GM18508 (cell line): ENCODE data around the gene PRR14.

Experiments used
- ATAC-seq: cut with Tn5 transposase; IDR thresholded peaks from one replicate; pipeline ENCODE4 v1.9.1; 2021; ENCODE audit warnings: moderate number of reproducible peaks; ENCODE audit not compliant: insufficient read depth, unreplicated experiment

The PRR14 gene

DNA sequence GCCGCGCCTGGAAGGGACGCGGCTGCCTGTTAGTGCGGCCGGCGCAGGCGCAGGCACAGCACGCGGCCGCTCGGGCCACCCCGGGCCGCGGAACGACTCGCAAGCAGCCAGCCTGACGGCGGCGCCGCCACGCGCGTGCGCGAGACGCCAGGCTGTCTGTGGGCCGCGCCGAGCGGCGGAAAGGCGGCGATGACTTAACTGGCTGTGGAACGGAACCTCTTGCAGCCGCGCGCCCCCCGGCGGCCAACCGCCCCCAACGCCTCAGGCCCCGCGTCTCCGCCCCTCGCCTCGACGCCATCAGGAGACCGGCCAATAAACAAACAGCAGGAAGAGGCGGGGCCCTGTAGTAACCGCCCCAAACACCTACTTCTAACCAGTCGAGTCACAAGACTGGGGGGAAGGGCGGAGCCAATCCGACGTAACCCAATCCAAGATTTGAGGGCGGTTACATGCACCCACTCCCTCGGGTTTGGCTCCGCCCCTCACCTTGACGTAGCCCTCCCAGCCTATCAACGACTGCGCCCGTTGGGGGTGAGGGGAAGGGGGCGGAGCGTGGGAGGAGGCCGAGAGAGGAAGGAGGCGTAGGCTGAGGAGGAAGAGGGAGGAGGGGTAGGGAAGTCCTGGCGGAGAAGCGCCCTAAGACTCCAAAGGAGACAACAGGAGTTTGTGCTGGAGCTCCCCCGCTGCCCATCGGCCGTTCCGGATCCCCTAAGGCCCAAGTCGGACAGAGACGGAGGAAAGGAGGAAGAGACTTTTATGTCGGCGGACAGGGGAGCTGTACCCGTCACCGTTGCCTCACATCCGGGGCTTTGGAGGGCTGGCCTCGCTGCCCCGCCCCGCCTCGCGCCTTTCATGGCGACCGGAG is 7.3 kb downstream of the PRR14 start, which contains the start of gene FBRS:
FBRS (plus strand) TSS at position 566 of the 865 bp plus-strand sequence. CDS start 1,088 bp downstream, outside the sequence.
- ATAC-seq, result peak; percentile 67

DNA sequence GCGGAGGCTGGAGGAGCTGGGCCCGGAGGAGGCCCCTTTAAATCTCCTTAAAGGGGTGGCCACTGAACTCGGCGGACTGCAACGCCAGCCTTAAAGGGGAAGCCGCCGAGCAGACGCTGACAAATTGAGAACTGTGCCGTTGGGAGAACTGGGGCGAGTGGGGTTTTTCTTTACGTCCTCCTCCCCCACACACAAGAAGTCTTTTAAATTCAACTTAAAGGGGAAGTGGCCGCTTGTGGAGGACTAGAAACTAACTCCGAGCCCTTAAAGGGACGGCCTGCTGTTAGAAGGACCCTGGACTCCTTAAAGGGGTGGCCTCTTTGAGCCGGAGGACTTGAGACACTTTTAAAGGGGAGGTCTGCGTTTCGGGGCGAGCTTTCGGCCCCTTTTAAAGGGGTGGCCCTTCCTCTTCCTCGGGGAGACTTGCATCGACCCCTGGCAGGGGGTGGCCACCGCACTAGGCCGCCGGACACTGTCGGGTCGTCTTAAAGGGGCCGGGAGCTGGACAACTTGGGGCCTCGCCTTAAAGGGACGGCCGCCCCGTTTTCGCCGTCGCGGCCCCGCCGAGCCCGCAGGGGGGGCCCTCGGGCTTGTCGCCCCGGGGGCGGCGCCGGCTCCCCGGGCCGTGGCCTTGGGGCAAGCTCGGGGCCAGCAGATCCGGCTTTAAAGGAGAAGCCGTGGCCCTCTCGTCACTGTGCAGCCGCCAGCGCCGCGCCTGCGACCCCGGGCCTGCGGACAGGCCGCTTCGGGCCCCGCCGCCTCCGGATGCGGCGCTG is 8.2 kb downstream of the PRR14 start:
- ATAC-seq, result peak; percentile 35

DNA sequence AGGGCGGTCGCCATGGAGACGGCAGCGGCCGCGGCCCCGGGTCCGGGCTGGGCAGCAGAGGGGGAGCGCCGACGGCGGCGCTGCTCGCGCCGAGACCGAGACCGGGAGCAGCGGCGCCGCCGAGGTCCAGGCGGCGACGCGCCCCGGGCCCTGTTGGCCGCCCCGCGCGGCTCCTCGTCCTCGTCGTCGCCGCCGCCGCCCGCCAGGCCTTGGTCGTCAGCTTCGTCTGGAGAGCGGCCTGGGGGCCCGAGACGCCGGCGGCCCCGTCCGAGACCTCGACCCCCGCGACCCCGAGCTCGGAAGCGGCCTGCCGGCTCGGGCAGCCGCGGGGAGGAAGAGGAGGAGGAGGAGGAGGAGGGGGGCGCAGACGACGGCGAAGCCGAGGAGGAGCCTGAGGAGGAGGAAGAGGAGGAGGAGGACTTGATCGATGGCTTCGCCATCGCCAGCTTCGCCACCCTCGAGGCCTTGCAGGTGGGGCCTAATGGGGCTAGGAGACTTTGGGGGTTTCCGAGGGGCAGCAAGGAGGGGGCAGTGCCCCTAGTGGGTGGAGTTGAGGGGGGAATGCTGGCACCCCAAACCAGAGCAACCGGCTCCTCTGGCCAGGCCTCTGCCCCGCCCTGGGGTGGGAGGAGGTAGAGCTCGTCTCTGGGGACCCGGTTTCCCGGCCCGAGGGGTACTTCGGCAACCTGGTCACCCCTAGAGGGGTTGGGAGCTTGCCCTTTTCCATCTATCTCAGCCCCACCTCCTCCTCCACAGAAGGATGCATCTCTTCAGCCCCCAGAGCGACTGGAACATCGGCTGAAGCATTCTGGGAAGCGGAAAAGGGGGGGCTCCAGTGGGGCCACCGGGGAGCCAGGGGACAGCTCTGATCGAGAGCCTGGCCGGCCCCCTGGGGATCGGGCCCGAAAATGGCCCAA is 9.0 kb downstream of the PRR14 start:
- no peak for ATAC-seq

DNA sequence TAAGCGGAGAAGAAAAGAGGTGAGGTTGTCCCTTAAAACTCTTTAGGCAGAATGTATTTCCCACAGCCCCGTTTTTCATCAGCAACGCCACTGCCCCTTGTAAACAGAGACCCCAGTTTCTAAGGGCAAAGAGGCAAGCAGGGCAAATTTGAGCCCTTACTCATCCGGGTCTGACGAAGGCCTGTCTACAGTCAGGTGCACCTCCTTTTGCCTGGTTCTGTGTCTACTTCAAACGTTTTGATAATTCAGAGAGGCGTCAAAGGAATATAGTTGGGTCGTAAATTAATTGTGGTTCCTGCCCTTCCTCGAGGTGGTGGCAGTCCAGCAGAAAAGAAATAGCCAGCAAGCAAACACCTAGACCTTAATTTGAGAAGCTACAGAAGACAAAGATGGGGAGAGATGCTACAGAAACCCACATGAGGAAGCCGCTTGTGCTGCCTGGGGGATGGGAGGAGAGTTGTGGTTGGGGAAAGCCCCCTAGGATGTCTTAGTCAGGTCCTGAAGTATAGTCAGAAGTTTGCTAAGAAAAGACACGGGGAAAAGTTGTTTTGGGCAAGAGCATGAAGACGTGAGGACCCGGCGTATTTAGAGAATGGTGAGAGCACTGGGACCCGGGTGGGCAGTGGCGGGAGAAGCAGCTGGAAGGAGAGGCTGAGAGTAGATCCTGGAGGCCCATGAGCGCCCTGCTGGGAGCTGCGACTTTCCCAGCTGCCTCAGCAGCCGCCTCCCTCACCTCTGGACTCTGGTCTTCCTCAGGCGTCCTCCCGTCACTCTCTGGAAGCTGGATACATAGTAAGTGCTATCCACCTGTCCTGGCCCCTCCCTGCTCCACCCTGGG is 9.9 kb downstream of the PRR14 start:
- ATAC-seq, result no peak

DNA sequence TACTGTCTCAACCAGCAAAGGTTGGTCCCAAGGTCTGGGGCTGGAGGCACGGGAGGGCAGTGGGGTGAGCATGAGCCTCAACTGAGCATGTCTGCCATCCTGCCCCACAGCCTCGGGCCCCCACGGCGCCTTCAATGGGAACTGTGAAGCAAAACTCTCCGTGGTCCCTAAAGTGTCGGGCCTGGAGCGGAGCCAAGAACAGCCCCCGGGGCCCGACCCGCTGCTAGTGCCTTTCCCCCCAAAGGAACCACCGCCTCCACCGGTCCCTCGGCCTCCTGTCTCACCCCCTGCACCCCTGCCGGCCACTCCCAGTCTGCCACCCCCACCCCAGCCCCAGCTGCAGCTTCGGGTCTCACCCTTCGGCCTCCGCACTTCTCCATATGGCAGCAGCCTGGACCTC is 11.7 kb downstream of the PRR14 start:
- no peak for ATAC-seq

DNA sequence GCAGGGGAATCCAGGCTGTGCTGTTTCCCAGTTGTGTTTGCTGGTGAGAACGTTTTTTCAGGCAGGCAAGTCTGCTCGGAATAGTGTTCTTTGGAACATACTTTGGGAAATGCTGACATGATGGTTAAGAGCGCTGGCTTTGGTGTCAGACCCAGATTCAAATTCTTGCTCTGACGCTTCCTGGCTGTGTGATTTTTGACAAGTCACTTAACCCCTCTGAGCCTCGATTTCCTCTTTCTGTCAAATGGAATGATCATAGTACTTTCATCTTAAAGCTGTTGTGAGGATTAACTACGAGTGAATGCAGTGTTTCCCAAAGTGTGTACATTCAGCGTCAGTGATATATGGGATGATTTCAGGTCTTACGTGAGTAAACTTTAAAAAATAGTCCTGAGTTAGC is 12.3 kb downstream of the PRR14 start:
- no peak for ATAC-seq

DNA sequence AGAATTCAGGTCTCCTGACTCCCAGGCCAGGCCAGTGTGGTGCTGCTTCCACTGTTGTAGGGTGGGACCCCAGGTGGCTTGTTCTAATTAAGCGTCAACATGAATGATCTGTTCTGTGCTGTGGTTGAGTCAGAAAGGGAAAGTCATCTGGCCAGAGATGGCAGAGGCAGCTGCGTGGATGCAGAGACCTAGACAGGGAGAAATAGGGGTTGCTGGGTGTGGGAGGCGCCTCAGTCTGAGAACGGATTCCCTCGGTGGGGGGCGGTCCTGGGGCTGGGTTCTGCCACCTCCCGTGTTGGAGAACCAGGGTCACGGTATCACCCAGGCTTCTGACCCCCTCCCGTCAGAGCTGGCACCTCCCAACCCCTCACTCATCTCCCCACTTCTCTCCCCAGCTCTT is 13.1 kb downstream of the PRR14 start:
- ATAC-seq, result no peak

DNA sequence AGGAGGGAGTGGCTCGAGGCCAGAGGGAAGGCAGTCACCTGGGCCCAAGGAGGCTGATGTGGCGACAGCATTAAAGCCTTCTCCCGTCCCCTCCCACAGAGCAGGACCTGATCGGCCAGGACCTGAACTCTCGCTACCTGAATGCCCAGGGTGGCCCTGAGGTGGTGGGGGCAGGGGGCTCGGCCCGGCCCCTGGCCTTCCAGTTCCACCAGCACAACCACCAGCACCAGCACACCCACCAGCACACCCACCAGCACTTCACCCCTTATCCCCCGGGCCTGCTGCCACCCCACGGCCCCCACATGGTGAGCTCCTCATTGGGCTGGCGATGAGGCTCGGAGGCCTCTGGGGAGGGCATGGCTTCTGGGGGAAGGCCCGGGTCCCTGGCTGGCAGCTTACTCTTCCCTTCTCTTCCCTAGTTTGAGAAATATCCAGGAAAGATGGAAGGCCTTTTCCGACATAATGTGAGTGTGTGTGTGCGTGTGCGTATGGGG is 13.9 kb downstream of the PRR14 start:
- ATAC-seq, result no peak

DNA sequence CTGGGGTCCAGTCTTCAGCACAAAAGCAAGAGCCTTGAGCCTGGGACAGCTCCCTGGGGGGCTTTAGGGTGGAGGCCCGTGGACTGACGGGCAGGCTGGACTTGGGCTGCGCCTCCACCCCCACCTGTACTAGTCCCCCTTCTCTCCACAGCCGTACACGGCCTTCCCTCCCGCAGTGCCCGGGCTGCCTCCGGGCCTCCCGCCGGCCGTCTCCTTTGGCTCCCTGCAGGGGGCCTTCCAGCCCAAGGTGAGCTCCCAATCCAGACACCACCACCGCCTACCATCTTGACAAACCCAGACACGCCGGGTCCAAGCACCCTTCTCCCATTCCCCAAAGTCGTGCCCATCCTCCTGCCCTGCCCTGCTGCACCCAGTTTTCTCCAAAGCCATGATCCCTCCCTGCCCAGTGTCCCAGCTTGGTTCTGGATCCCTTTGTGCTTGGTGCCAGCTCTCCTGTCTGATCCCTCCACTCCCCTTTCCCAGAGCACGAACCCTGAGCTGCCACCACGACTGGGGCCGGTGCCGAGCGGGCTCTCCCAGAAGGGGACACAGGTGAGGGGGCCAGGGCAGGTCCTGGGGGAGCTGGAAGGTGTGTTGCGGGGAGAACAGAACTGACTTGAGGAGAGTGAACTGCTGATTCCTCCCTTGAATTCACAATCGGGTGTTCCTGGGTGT is 14.5 kb downstream of the PRR14 start:
- no peak for ATAC-seq

DNA sequence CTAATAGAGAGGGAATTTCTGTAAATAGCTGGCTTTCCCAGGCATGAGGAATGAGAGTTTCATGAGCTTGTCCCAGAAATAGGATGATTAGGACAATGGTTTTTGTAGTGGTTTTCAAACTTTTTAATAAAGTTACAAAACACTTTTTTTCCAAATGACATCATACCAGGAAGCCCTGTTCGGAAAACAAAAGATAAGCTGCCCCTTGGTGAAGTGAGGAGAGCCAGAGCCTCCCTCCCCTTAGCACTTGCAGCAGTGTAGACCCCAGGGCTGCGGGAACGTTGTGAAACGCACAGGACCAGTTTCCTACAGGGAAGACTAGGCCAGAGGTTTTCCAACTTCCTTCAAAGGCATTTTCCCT is 15.1 kb downstream of the PRR14 start:
- ATAC-seq, result no peak

DNA sequence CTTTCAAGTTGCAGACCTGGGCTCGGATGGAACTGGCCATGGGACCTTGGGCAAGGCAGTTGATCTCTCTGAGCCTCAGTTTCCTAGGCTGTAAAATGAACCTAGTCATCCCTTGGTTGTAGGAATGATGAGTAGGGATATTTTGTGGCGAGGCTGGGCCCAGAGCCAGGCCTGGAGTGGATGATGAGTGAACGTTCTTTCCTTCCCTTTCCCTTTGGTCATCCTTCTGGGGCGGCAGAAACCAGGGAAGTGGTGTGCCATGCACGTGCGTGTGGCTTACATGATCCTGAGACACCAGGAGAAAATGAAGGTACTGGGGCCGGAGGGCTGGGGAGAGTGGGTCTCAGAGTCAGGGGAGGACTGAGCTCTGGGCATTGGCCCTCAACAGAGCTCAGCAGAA is 15.9 kb downstream of the PRR14 start:
- no peak for ATAC-seq

DNA sequence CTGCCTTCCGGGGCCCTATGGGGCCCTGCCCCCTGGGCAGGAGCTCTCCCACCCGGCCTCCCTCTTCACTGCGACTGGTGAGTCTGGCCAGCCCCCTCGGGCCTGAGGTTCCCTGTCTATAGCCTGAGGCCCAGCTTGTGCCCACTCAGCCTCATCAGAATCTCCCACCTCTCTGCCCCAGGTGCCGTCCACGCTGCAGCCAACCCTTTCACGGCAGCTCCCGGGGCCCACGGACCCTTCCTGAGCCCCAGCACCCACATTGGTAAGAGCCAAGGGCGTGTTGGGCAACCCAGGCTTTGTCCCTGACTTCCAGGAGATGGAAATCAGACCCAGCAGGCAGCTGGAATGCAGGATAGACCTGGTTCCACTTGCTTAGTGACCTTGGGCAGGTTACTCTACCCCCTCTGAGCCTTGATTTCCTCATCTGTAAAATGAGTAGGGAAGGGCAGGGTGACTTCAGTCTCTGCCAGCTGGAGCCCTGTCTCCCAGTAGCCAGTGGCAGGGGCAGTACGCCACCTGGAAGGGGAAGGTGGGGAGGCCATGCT is 16.7 kb downstream of the PRR14 start:
- ATAC-seq, result no peak

DNA sequence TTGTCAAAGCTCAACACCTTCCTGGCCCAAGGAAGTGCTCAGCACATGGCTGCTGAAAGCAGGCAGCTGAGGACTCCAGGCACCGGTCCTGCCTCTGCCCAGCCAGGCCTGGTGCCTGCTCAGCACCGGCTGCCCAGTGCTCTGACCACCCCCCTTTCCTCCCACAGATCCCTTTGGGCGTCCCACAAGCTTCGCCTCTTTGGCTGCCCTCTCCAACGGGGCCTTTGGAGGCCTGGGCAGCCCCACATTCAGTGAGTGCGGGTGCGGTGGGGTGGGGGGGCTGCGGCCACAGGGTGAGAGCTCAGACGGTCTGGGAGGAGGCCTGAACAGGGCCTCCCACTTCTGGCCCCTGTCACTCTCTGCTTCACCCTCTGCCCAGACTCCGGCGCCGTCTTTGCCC is 17.6 kb downstream of the PRR14 start:
- no peak for ATAC-seq

DNA sequence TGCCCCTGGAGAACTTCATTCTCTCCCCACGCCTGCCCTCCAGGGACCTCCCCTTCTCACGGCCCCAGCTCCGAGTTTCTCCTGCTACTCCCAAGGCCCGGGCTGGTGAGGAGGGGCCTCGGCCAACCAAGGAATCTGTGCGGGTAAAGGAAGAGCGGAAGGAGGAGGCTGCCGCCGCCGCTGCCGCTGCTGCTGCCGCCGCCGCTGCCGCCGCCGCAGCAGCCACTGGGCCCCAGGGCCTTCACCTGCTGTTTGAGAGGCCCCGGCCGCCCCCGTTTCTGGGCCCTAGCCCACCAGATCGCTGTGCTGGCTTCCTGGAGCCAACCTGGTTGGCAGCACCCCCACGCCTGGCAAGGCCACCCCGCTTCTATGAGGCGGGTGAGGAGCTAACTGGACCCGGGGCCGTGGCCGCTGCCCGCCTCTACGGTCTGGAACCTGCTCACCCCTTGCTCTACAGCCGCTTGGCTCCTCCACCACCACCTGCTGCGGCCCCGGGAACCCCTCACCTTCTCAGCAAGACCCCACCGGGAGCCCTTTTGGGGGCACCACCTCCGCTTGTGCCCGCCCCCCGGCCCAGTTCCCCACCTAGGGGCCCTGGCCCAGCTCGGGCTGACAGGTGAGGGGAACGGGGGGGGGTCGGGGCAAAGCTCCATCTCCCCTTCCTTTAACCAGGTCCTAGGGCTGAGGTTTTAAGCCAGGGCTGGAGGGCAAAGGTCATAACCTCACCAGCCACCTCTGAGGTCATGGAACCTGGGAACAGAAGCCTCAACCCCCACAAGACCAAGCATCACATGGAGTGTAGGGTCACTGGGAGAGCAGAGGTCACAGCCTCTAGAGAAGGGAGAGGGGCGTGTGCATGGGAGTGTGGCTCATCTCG is 18.5 kb downstream of the PRR14 start:
- no peak for ATAC-seq

DNA sequence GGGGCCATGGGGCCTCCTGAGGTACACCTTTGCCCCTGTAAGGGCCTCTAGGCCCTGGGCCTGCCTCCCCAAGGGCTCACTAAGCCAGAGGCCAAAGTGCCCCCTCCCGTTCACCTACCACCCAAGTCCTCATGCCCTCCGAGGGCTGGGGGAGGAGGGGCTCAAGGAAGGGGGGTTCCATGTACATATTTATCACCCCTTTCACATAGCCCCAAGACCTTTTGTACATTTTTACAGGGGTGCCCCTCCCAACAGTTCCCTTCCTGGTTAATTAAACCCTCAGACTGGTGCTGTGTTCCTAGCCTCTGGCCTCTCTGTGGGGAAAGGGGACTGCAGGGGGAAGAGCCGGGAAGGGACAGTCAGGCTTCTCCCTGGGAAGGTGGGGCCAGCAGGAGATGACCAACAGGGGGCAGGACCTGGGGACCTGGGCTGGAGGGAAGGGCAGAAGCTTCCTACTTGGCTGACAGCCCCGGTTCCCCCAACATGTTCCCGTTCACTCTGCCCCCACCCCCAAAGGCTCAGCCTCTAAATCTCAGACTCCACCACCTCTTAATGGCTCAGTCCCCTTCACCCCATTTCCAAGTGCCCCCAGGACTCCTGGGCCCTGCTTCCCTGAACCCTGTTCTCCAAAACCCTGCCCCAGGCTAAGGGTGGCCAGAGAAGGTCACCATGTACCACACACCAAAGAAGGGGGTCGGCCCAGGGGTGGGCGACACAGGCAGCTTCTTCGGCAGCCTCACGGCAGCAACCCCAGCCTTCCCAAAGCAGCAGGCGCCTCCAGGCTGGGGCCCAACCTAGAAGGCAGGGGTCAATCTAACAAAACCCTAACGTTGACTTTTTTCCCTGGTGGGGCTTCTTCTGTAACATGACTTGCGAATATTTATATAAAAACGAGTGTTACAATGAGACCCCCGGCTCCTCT is 19.4 kb downstream of the PRR14 start:
- no peak for ATAC-seq

DNA sequence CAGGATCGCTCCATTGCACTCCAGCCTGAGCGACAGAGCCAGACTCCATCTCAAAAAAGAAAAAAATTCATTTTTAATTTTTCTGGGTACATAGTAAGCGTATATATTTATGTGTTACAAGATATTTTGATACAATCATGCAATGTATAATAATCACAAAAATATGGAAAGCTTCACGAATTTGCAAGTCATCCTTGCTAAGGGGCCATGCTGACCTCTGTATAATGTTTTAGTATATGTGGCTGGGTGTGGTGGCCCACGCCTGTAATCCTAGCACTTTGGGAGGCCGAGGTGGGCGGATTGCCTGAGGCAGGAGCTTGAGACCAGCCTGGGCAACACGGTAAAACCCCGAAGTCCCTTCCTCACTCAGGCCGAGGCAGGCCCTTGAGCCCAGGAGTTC is 24.4 kb downstream of the PRR14 start:
- ATAC-seq, result no peak
